Measurements from ENCODE around the gene CASP14. TPM values are rescaled to one million over a fixed set of nuclear protein-coding genes. Genes with fewer than 3 reads are reported as not detected.

Gene CASP14
- total RNA-seq: not detected

GRCh38 chr19:15048885-15049541 lies at the start of gene CASP14:
Gene CASP14, plus strand, starts transcription at chr19:15049480. Its CDS starts 2,772 bp downstream, at chr19:15052252.
- no peak for TF ChIP-seq POLR2A (IDR thresholded peaks at IDR 0.05)
- no peak for TF ChIP-seq EP300 (IDR thresholded peaks at IDR 0.05)
- no peak for TF ChIP-seq POLR2AphosphoS5 (IDR thresholded peaks at IDR 0.05)
- TF ChIP-seq, protein P1, sequence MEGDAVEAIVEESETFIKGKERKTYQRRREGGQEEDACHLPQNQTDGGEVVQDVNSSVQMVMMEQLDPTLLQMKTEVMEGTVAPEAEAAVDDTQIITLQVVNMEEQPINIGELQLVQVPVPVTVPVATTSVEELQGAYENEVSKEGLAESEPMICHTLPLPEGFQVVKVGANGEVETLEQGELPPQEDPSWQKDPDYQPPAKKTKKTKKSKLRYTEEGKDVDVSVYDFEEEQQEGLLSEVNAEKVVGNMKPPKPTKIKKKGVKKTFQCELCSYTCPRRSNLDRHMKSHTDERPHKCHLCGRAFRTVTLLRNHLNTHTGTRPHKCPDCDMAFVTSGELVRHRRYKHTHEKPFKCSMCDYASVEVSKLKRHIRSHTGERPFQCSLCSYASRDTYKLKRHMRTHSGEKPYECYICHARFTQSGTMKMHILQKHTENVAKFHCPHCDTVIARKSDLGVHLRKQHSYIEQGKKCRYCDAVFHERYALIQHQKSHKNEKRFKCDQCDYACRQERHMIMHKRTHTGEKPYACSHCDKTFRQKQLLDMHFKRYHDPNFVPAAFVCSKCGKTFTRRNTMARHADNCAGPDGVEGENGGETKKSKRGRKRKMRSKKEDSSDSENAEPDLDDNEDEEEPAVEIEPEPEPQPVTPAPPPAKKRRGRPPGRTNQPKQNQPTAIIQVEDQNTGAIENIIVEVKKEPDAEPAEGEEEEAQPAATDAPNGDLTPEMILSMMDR (IDR thresholded peaks at IDR 0.05): no peak
- ATAC-seq: no peak
- peaks cover 56% of the 10 kb centered on the region for H3K27me3 ChIP-seq
- H3K9me3 ChIP-seq: no peaks in the 10 kb centered on the region
- H3K4me3 ChIP-seq: no peak within 1 kb of the TSS
- no peaks in the 10 kb centered on the region for H3K4me1 ChIP-seq
- 78 to 88% methylated on average over 4 to 5 of the region's 11 CpGs for WGBS, 2 donors (ENCODE audit: low coverage in 1 of 2)
- no peak within 1 kb of the TSS for H3K27ac ChIP-seq
- H3K36me3 ChIP-seq: no peaks in the 10 kb centered on the region

- Histone ChIP-seq H3K4me1 (no peaks in the 10 kb centered on the region), H3K4me3 (no peak overlapping the region), H3K9me3 (no peaks in the 10 kb centered on the region), H3K27me3 (peaks cover 92% of the 10 kb centered on the region), H3K36me3 (no peaks in the 10 kb centered on the region), H3K27ac (no peak overlapping the region)
- TF ChIP-seq POLR2AphosphoS5 (IDR thresholded peaks at IDR 0.05): no peak
- TF ChIP-seq, protein P1 (IDR thresholded peaks at IDR 0.05): no peak
- no peak for TF ChIP-seq POLR2A (IDR thresholded peaks at IDR 0.05)
- no peak for TF ChIP-seq EP300 (IDR thresholded peaks at IDR 0.05)
- ATAC-seq: no peak
These were observed 41.0 kb upstream of the CASP14 start for GRCh38 chr19:15008308-15008707.

DNA sequence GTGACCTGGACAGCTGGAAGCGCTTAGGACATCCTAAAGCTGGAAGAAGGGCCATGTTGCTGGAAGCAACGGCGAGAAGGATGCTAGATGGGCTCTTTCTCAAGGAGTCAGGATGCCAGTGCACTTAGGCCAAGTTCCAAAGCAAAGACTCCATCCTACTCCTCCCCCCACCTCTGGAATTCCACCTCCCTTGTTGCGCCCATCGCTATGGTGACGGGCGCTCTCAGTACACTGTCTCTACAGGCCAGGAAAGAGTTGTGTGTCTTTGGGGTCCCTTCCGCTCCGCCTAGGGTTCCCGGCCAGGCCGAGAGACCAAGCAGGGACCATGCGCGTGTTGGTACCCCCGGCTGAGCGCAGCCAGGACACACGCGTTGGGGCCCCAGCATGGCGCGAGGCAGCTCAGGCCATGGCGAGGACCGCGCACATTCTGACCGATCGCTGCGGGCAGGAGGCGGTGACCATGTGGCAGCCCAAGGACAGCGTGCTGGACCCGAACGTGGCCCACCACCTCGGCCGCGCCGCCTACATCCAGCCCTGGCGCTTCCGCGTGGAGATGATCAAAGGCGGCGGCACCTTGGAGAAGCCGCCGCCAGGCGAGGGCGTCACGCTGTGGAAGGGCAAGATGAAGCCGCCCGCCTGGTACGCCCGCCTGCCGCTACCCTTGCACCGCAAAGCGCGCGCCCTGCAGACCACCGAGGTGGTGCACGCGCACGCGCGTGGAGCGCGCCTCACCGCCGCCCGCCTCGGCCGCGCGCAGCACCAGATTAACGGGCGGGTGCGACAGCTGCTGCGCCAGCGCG lies 38.6 kb upstream of the CASP14 start:
- Histone ChIP-seq H3K4me3 (no peak overlapping the region), H3K4me1 (no peaks in the 10 kb centered on the region), H3K9me3 (no peaks in the 10 kb centered on the region), H3K36me3 (no peaks in the 10 kb centered on the region), H3K27ac (no peak overlapping the region), H3K27me3 (peaks cover 96% of the 10 kb centered on the region)
- 20 to 23% methylated on average over 3 to 4 of the region's 73 CpGs for WGBS, 2 donors (ENCODE audit: low coverage in 1 of 2)
- TF ChIP-seq POLR2A (IDR thresholded peaks at IDR 0.05) (no peak), POLR2AphosphoS5 (IDR thresholded peaks at IDR 0.05) (no peak), EP300 (IDR thresholded peaks at IDR 0.05) (no peak)
- TF ChIP-seq, protein P1 (IDR thresholded peaks at IDR 0.05): no peak
- ATAC-seq: no peak

DNA sequence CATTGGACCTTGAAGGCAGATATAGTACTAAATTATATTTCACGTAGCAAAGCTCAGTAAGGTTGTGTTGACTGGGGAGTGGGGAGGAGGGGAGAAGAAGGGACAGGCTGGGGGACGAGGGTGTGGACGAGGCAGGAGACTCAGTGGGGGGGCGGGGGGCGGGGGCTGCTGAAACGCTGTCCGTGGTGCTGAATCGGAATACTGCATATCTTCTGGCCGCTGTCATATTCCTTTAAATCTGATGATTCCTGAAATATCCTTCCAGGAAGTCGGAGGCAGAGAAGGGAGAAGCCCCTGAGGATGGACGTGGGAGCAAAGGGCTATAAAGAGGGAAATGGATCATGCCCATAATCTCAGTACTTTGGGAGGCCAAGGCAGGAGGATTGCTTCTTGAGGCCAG lies 34.7 kb upstream of the CASP14 start:
- peaks cover 85% of the 10 kb centered on the region for H3K27me3 ChIP-seq
- H3K9me3 ChIP-seq: no peaks in the 10 kb centered on the region
- no peaks in the 10 kb centered on the region for H3K4me1 ChIP-seq
- H3K27ac ChIP-seq: no peak overlapping the region
- ATAC-seq: no peak
- H3K36me3 ChIP-seq: no peaks in the 10 kb centered on the region
- 10 to 17% methylated on average over 2 to 6 of the region's 11 CpGs for WGBS, 2 donors (ENCODE audit: low coverage in 1 of 2)
- no peak overlapping the region for H3K4me3 ChIP-seq
- TF ChIP-seq EP300 (IDR thresholded peaks at IDR 0.05) (no peak), POLR2A (IDR thresholded peaks at IDR 0.05) (no peak), POLR2AphosphoS5 (IDR thresholded peaks at IDR 0.05) (no peak)
- TF ChIP-seq, protein P1 (IDR thresholded peaks at IDR 0.05): no peak

Measured in gastroesophageal sphincter (tissue), 4 donors.